ENCODE data around the gene CLP1. TPM values are rescaled to one million over a fixed set of nuclear protein-coding genes. Genes with fewer than 3 reads are reported as not detected.
"Not testable (repeated sequence)": the region's sequence is repeated elsewhere in the genome, so short reads cannot be mapped to it uniquely, and the experiment has no call there.

CLP1 gene
- total and polyA plus RNA-seq, 5 experiments from 2014 or later = 7.9 to 13.5 (median 13.4) TPM

DNA sequence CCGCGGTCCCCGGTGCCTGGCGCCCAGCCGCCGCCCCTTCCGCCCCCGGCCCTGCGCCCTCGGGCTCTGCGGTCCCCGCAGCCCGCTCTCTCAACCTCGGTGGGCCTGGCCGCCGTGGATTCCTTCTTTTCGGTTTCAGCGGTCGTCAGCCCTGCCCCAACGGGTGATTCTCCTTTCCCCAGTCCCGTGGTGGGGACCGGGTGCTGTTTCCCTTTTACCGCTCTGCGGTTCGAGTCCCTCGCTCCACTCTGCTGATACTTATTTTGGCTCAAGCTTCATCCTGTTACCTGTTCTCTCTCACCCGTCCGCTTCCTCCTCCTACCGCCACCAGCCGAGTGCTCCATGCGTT lies 10.8 kb downstream of the CLP1 start:
- POLR2A ChIA-PET = interaction anchor here (0.6 to 2.8 kb wide), 6 partner anchors 11 to 154 kb away, joined by 3 to 27 read pairs (median 4); partner anchors contain the start of genes CLP1, MED19, SELENOH and TMX2
- DNase-seq (peak in 3 of 10 donors; percentile 32 to 68 (median 47)), ATAC-seq (peak in 1 of 2 donors; percentile 13)
- H3K27me3 Mint-ChIP-seq = no peaks in the 10 kb centered on the region
- H3K36me3 Mint-ChIP-seq = peaks cover 0 to 25% (median 6%) of the 10 kb centered on the region in 3 donors
- H3K27ac Mint-ChIP-seq = peak overlapping the region; percentile 92 to 100 (median 99)
- peaks cover 0 to 3% (median 0%) of the 10 kb centered on the region in 9 donors for H3K9me3 Mint-ChIP-seq
- H3K4me3 Mint-ChIP-seq = peak overlapping the region; percentile 88 to 97 (median 92)
- peaks cover 38 to 60% (median 57%) of the 10 kb centered on the region in 4 donors for H3K4me1 Mint-ChIP-seq

DNA sequence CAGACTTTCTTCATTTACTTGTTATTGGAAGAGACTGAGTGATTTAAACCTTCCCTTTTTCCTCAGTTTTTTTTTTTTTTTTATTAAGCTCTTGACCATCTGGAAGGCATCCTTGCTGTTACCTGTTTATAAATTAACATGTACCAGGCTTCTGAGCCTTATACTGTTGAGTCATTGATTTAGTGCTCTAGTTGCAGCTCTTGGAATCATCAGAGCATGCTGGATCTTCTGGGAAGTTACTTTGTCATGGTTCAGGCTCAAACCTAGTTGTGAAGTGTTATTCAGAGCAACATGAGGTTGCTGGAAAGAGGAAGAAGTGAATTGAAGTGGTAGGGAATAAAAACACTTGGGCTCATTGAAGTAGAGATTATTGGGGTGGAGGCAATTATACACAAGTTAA lies 16.7 kb downstream of the CLP1 start:
- Mint-ChIP-seq H3K9me3 (no peaks in the 10 kb centered on the region), H3K36me3 (peaks cover 0 to 75% (median 12%) of the 10 kb centered on the region in 3 donors)

DNA sequence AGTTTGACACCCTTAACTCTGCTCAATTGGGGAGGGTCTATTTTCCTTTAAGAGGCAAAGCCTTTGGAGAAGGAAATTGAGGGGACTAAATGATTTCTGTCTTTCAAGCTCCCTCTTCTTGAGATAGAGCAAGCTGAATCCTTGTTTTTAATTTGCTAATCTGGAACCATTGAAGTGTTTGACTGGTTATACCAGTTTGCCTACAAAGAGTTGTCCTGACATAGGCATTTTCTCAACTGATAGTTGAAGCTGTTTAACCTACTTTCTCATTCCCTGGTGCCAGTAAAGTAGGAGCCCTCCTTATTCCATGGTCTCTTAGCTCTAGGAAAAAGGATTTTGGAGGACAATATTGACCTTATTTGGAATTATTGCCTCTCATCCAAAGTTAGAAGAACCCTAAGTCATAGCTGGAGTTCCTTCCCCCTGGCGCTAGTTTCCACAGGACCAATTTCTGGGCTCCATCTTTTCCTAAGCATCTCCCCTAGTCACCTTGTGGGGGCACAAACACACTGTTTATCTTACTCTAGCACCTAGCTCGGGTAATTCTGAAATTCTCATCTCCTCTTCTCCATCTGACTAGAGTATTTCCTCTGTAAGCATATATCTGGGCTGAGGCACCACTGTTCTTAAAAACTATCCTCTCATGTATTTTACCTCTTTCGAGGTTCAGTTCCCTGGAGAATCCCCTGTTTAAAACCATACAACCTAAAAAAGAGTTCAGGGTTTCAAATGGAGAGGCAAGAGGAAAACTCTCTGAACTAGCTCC lies 17.8 kb downstream of the CLP1 start:
- Mint-ChIP-seq H3K4me3 (peak overlapping the region in 8 of 10 donors; percentile 4 to 46 (median 12)), H3K4me1 (peaks cover 34 to 86% (median 79%) of the 10 kb centered on the region in 4 donors), H3K27ac (peak overlapping the region in 8 of 10 donors; percentile 4 to 86 (median 49)), H3K36me3 (peaks cover 0 to 76% (median 12%) of the 10 kb centered on the region in 3 donors), H3K27me3 (no peaks in the 10 kb centered on the region), H3K9me3 (no peaks in the 10 kb centered on the region)
- DNase-seq = no peak
- no peak for ATAC-seq
- POLR2A ChIA-PET = no interaction called here

More for the DNA sequence above, 16.7 kb downstream of the CLP1 start:
- H3K4me3 Mint-ChIP-seq = peak overlapping the region in 7 of 10 donors; percentile 2 to 57 (median 46)
- H3K27me3 Mint-ChIP-seq = no peaks in the 10 kb centered on the region
- DNase-seq (no peak), ATAC-seq (no peak)
- POLR2A ChIA-PET = interaction anchor here (0.7 kb wide), 1 partner anchor 32 kb away, joined by 3 read pairs; no protein-coding TSS in a partner anchor
- H3K27ac Mint-ChIP-seq = peak overlapping the region in 7 of 10 donors; percentile 6 to 65 (median 46)
- H3K4me1 Mint-ChIP-seq = peaks cover 36 to 85% (median 83%) of the 10 kb centered on the region in 4 donors

DNA sequence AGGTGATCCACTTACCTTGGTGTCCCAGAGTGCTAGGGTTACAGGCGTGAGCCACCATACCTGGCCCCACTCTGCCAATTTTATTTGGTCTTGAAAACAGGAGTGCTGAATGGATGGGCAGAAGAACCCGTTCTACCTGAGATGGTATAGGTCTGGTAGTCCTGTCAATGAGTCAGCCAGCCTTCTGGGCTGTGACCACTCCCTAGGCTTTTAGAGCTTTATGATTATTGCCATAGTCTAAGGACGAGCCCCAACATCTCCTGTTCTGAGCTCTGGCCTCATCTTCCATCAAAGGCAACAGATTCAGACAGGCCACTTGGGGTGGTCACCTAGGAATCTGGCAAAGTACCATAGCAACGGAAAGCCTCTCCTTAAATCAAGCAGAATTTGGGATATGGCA lies 21.8 kb downstream of the CLP1 start:
- H3K27ac Mint-ChIP-seq = peak overlapping the region in 2 of 10 donors; percentile 61 to 65
- no peaks in the 10 kb centered on the region for H3K9me3 Mint-ChIP-seq
- no peak for ATAC-seq
- peaks cover 29 to 79% (median 63%) of the 10 kb centered on the region in 4 donors for H3K4me1 Mint-ChIP-seq
- no peak for DNase-seq
- H3K36me3 Mint-ChIP-seq = peaks cover 8 to 78% (median 18%) of the 10 kb centered on the region in 3 donors
- H3K27me3 Mint-ChIP-seq = no peaks in the 10 kb centered on the region
- POLR2A ChIA-PET = no interaction called here
- H3K4me3 Mint-ChIP-seq = no peak overlapping the region

DNA sequence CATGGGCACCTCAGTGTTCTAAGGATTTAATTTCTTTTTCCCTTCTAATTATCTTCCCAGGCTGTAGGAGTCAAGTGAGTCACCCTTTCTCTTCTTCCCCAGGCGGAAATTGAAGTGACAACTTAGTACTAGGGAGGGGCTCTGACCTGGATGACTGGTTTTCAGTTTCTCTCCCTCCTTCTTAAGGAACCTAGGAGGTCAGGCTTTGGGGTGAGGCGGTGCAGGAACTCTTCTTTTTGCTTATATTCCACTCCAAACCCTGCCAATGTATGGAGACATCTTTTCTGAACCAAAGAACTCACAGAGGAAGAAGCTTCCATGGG lies 23.0 kb downstream of the CLP1 start:
- POLR2A ChIA-PET = interaction anchor here (1.6 kb wide), 1 partner anchor 13 kb away, joined by 6 read pairs; no protein-coding TSS in a partner anchor
- H3K27ac Mint-ChIP-seq = peak overlapping the region in 6 of 10 donors; percentile 31 to 80 (median 40)
- H3K4me3 Mint-ChIP-seq = peak overlapping the region in 2 of 10 donors; percentile 9 to 38

DNA sequence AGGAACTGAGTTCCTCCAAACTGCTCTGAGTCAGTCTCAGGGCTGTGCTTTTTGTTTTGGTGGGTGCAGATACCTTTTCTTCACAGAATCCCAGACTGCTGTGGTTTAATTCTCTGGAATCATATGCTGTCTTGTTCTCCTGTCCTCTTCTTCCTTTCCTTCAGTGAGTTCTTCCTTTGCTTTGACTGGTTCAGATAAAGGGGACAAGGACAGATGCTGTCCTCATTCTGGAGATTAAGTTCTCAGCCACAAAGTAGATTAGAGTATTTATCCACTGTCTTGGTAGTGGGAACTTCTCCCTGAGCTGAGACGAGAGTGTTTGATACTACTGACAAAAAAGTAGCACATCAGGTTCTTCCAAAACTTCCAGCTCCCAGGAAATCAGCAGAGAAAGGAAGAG lies 23.6 kb downstream of the CLP1 start:
- no peak for DNase-seq
- POLR2A ChIA-PET = interaction anchor here (1.6 kb wide), 1 partner anchor 12 kb away, joined by 6 read pairs; no protein-coding TSS in a partner anchor
- Mint-ChIP-seq H3K36me3 (peaks cover 8 to 78% (median 20%) of the 10 kb centered on the region in 3 donors), H3K9me3 (no peaks in the 10 kb centered on the region), H3K27me3 (no peaks in the 10 kb centered on the region), H3K4me3 (peak overlapping the region in 2 of 10 donors; percentile 4 to 22), H3K4me1 (peaks cover 24 to 62% (median 45%) of the 10 kb centered on the region in 4 donors), H3K27ac (peak overlapping the region in 6 of 10 donors; percentile 31 to 61 (median 40))
- ATAC-seq = no peak

More for the DNA sequence above, 23.0 kb downstream of the CLP1 start:
- no peak for ATAC-seq
- peaks cover 26 to 68% (median 52%) of the 10 kb centered on the region in 4 donors for H3K4me1 Mint-ChIP-seq
- H3K27me3 Mint-ChIP-seq = no peaks in the 10 kb centered on the region
- H3K9me3 Mint-ChIP-seq = no peaks in the 10 kb centered on the region
- no peak for DNase-seq
- peaks cover 8 to 79% (median 20%) of the 10 kb centered on the region in 3 donors for H3K36me3 Mint-ChIP-seq

DNA sequence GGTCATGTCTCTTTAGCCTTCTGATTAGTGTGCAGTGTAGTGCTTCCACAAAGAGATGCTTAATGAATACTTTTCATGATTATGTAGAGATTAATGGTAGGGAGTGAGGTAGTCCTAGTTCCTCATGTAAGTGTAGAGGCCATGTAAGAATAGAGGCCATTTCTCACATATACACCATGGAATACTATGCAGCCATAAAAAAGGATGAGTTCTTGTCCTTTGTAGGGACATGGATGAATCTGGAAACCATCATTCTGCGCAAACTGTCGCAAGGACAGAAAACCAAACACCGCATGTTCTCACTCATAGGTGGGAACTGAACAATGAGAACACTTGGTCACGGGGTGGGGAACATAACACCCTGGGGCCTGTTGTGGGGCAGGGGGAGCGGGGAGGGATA lies 32.9 kb downstream of the CLP1 start:
- POLR2A ChIA-PET, H3K4me1 Mint-ChIP-seq, H3K4me3 Mint-ChIP-seq, H3K27ac Mint-ChIP-seq, ATAC-seq, H3K27me3 Mint-ChIP-seq, DNase-seq, H3K9me3 Mint-ChIP-seq: not testable (repeated sequence)
- H3K36me3 Mint-ChIP-seq = peaks cover 11 to 91% (median 17%) of the 10 kb centered on the region in 3 donors

DNA sequence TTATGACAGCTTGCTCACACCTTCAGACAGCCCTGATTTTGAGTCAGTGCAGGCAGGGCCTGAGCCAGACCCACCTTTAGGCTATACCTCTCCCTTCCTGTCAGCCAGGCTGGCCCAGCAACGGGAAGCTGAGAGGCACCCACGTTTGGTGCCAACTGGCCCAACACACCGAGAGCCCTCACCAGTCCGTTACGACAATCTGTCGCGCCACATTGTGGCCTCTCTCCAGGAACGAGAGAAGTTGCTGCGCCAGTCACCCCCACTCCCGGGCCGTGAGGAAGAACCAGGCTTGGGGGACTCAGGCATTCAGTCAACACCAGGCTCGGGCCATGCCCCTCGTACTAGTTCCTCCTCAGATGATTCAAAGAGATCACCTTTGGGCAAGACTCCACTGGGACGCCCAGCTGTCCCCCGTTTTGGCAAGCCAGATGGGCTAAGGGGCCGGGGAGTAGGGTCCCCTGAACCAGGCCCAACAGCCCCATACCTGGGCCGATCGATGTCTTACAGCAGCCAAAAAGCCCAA lies 41.3 kb downstream of the CLP1 start:
- ATAC-seq = peak in 1 of 2 donors; percentile 14
- Mint-ChIP-seq H3K4me1 (peaks cover 0 to 1% (median 0%) of the 10 kb centered on the region in 4 donors), H3K36me3 (peaks cover 0 to 93% (median 16%) of the 10 kb centered on the region in 3 donors), H3K9me3 (no peaks in the 10 kb centered on the region), H3K27me3 (no peaks in the 10 kb centered on the region), H3K4me3 (no peak overlapping the region), H3K27ac (peak overlapping the region in 3 of 10 donors; percentile 16 to 89 (median 69))
- POLR2A ChIA-PET = no interaction called here
- no peak for DNase-seq

DNA sequence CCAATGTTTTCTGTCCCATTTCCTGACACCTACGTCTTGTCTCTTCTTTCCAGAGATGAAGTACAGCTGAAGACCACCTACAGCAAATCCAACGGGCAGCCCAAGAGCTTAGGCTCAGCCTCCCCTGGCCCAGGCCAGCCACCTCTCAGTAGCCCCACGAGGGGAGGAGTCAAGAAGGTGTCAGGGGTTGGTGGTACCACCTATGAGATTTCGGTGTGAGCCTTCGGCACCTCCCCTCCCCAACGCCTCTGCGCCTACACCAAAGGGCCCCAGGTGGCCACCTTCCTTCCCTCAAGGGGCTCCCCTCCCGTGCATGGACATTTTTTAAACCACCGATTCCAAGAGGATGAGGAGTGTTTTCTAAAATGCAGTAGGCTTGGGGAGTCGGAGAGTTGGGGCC lies 42.3 kb downstream of the CLP1 start:
- H3K27me3 Mint-ChIP-seq = no peaks in the 10 kb centered on the region
- peak in 1 of 2 donors; percentile 37 for ATAC-seq
- POLR2A ChIA-PET = no interaction called here

DNA sequence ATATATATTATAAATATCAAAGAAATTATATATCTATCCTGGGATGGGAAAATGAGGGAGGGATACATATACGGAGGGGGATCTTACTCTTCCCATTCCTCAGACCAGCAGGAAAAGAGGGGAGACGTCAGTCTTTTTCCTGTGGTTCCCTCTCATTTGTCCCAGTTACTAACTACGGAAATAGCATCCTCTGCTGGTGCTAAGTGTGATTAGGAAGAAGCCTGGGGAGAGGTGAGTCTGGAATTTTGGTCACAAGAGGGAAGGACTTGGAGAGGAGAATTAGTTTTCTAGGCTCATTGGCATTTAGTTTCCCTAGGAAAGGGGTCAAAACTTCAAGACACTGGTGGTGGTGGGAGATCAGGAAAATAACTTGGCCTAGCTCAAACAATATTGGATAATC lies 42.9 kb downstream of the CLP1 start:
- ATAC-seq (no peak), DNase-seq (no peak)
- H3K27me3 Mint-ChIP-seq = no peaks in the 10 kb centered on the region
- H3K36me3 Mint-ChIP-seq = peaks cover 0 to 92% (median 20%) of the 10 kb centered on the region in 3 donors
- H3K4me3 Mint-ChIP-seq = no peak overlapping the region
- POLR2A ChIA-PET = no interaction called here
- peak overlapping the region in 3 of 10 donors; percentile 7 to 50 (median 14) for H3K27ac Mint-ChIP-seq
- no peaks in the 10 kb centered on the region for H3K9me3 Mint-ChIP-seq
- peaks cover 0 to 3% (median 0%) of the 10 kb centered on the region in 4 donors for H3K4me1 Mint-ChIP-seq

More for the DNA sequence above, 42.3 kb downstream of the CLP1 start:
- DNase-seq = no peak
- peaks cover 0 to 3% (median 0%) of the 10 kb centered on the region in 4 donors for H3K4me1 Mint-ChIP-seq
- no peaks in the 10 kb centered on the region for H3K9me3 Mint-ChIP-seq
- peak overlapping the region in 1 of 10 donors; percentile 73 for H3K27ac Mint-ChIP-seq
- no peak overlapping the region for H3K4me3 Mint-ChIP-seq
- peaks cover 0 to 94% (median 20%) of the 10 kb centered on the region in 3 donors for H3K36me3 Mint-ChIP-seq

DNA sequence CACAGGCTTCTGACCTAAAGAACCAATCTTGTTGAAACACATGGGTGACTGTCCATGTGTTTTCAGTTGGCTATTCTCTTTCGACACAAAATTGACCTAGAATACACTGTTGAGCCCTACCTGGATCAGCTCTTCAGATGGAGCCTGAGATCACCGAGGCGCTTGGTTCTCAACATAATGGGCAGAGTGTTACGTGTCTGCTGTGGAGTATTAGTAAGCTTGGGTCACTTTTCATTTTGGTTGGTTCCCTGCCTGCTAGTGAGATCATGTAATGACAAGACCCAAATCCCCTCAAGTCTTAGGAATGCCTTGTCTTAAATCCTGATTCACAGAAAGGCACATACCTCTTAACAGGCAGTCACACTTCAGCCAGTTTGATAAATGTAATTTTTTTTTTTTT lies 45.8 kb downstream of the CLP1 start:
- Mint-ChIP-seq H3K36me3 (peaks cover 0 to 77% (median 13%) of the 10 kb centered on the region in 3 donors), H3K4me1 (peaks cover 4 to 9% (median 5%) of the 10 kb centered on the region in 4 donors), H3K27me3 (no peaks in the 10 kb centered on the region), H3K9me3 (no peaks in the 10 kb centered on the region), H3K27ac (peak overlapping the region in 4 of 10 donors; percentile 15 to 89 (median 72)), H3K4me3 (no peak overlapping the region)
- DNase-seq = peak in 1 of 10 donors; percentile 1
- no peak for ATAC-seq
- POLR2A ChIA-PET = interaction anchor here (0.7 kb wide), 1 partner anchor 202 kb away, joined by 3 read pairs; no protein-coding TSS in a partner anchor

DNA sequence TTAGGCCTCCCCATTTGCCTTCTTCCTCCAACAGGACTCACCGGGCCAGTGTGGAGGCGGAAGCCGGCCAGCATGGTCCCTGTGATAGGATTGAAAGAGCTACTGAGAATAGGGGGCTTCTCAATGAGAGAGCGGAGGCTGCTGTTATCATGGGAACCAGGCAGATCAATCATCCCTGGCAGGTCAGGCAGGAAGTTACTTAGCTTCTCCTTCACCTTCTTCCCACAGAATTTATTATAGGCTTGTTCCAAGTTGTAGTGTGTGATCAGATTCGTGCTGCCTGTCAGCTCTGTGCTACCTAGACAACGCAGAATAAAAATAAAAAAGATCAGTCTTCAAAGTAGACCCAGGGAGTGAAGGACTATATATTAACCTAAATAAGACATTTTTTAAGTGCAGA lies 47.4 kb downstream of the CLP1 start:
- H3K4me1 Mint-ChIP-seq = peaks cover 8 to 14% (median 11%) of the 10 kb centered on the region in 4 donors
- DNase-seq = no peak
- H3K36me3 Mint-ChIP-seq = peaks cover 0 to 69% (median 7%) of the 10 kb centered on the region in 3 donors
- H3K27me3 Mint-ChIP-seq = no peaks in the 10 kb centered on the region
- no peak overlapping the region for H3K4me3 Mint-ChIP-seq
- no peaks in the 10 kb centered on the region for H3K9me3 Mint-ChIP-seq
- POLR2A ChIA-PET = no interaction called here
- ATAC-seq = no peak
- peak overlapping the region in 6 of 10 donors; percentile 35 to 87 (median 64) for H3K27ac Mint-ChIP-seq
